K562 (cell line): ENCODE results near the gene GNAZ. TPM values are rescaled to one million over a fixed set of nuclear protein-coding genes. Genes with fewer than 3 reads are reported as not detected.

Source experiments
- ATAC-seq: fragments of 200-7000 bp; cut with Tn5 transposase; 3 replicates; pipeline ENCODE4 v1.9.1; 2020; ENCODE audit warnings: moderate library complexity
- BruUV-seq: library from RNA; stranded (reverse); fragments of 400-500 nt; replicated peaks from 2 replicates; lab custom pipeline; 2021; lab: Mats Ljungman, UMichigan
- CTCF ChIA-PET: fragments of 300-600 bp; formaldehyde crosslinking; extraction: SDS; loops from one replicate; lab custom pipeline; 2021; ENCODE audit warnings: low intra/inter-chr PET ratio; lab: Yijun Ruan, JAX
- POLR2A ChIA-PET: fragments of 300-600, 350-650 bp; sonication (Branson Sonifier 250); formaldehyde crosslinking; extraction: SDS; loops from one replicate; lab custom pipeline; 2021; ENCODE audit warnings: antibody characterized with exemption, inconsistent platforms; lab: Yijun Ruan, JAX
- DNase-seq, 4 experiments: peaks; one replicate each; pipeline versions ENCODE4 v3.0.0 to v3.0.0-alpha.2; 2011 to 2018; ENCODE audit warnings: low spot score in 3 of 4, mixed read lengths in 3 of 4; ENCODE audit errors: extremely low read depth in 1 of 4
- FAIRE-seq: peaks from 2 replicates; lab custom pipeline; 2011; peaks lifted over from hg19 to GRCh38; lab: Jason Lieb, UNC
- H2AFZ ChIP-seq: 2 replicates; pipeline ENCODE4 v1.6.0; 2011; ENCODE audit warnings: low read depth, low read length, control low read depth, inconsistent platforms
- H3K27ac ChIP-seq: fragments of 200-600 bp; 3 replicates; pipeline ENCODE4 v1.8.0; 2011; ENCODE audit warnings: low read depth, mild to moderate bottlenecking, control low read depth, inconsistent platforms, low read length, moderate library complexity, mixed read lengths; ENCODE audit errors: extremely low read depth
- H3K27me3 ChIP-seq, 2 experiments: fragments of 300-600 bp in 1 of 2; 2 replicates in 1 of 2; 3 replicates in 1 of 2; pipeline versions ENCODE4 v1.6.0 to v1.8.0; 2011; ENCODE audit warnings: inconsistent platforms in 2 of 2, low read length in 2 of 2, mild to moderate bottlenecking in 1 of 2, mixed read lengths in 1 of 2, moderate library complexity in 1 of 2; ENCODE audit not compliant: control insufficient read depth in 2 of 2, insufficient read depth in 2 of 2
- H3K36me3 ChIP-seq: fragments of 300-600 bp; 3 replicates; pipeline ENCODE4 v1.8.0; 2011; ENCODE audit warnings: mild to moderate bottlenecking, low read length, inconsistent platforms; ENCODE audit not compliant: control insufficient read depth, insufficient read depth
- H3K4me1 ChIP-seq, 2 experiments: fragments of 200-600 bp in 1 of 2; replicated peaks in 1 of 2; 2 replicates in 1 of 2; 3 replicates in 1 of 2; pipeline versions ENCODE4 v1.5.1 to v1.8.0; 2011; ENCODE audit warnings: inconsistent platforms in 2 of 2, low read length in 2 of 2, mild to moderate bottlenecking in 1 of 2, mixed read lengths in 1 of 2, moderate library complexity in 1 of 2; ENCODE audit not compliant: control insufficient read depth in 2 of 2, insufficient read depth in 2 of 2
- H3K4me2 ChIP-seq: 2 replicates; pipeline ENCODE4 v1.6.1; 2011; ENCODE audit warnings: low read length, control low read depth, inconsistent platforms, mixed read lengths; ENCODE audit not compliant: insufficient read depth
- H3K4me3 ChIP-seq: fragments of 200-600 bp; sonication (generic), shearing (Covaris generic); 2 replicates; pipeline ENCODE4 v1.5.1; 2016; ENCODE audit warnings: control low read depth, inconsistent platforms
- H3K79me2 ChIP-seq: fragments of 200-600 bp; 3 replicates; pipeline ENCODE4 v1.8.0; 2011; ENCODE audit warnings: low read length, inconsistent platforms; ENCODE audit not compliant: control insufficient read depth, insufficient read depth
- H3K9ac ChIP-seq, 2 experiments: 2 replicates each; pipeline versions ENCODE4 v1.6.0 to v1.6.1; 2011; ENCODE audit warnings: low read depth in 2 of 2, low read length in 2 of 2, control low read depth in 1 of 2, inconsistent platforms in 1 of 2, mild to moderate bottlenecking in 1 of 2, mixed read lengths in 1 of 2; ENCODE audit not compliant: insufficient read depth in 1 of 2
- H3K9me1 ChIP-seq: one replicate; pipeline ENCODE4 v1.6.0; 2011; ENCODE audit warnings: inconsistent platforms, mild to moderate bottlenecking, low read length, moderate library complexity; ENCODE audit not compliant: control insufficient read depth, insufficient read depth
- H3K9me3 ChIP-seq: replicated peaks from 2 replicates; pipeline ENCODE4 v1.5.1; 2011; ENCODE audit warnings: low read depth, low read length, inconsistent platforms; ENCODE audit not compliant: control insufficient read depth, insufficient read depth
- H4K20me1 ChIP-seq: replicated peaks from 2 replicates; pipeline ENCODE4 v1.6.1; 2011; ENCODE audit warnings: low read length, inconsistent platforms, mixed read lengths; ENCODE audit not compliant: control insufficient read depth, insufficient read depth
- ATF1 ChIP-seq, 2 experiments: fragments of 450-650 bp in 1 of 2; IDR thresholded peaks; 2 replicates each; pipeline ENCODE4 v1.6.1; 2016; ENCODE audit warnings: missing compliant biosample characterization in 1 of 2, missing genetic modification characterization in 1 of 2
- MXD1 ChIP-seq: fragments of 250-450 bp; sonication (Bioruptor Pico); IDR thresholded peaks from 2 replicates; pipeline ENCODE4 v1.8.0; 2021; ENCODE audit warnings: borderline replicate concordance, mild to moderate bottlenecking, moderate library complexity; ENCODE audit not compliant: poor library complexity, severe bottlenecking
- PBX2 ChIP-seq, 2 experiments: IDR thresholded peaks in 1 of 2; conservative IDR thresholded peaks in 1 of 2; 2 replicates each; pipeline ENCODE4 v1.6.1; 2016; ENCODE audit warnings: low read depth in 2 of 2, mild to moderate bottlenecking in 1 of 2, missing compliant biosample characterization in 1 of 2, missing genetic modification characterization in 1 of 2, moderate library complexity in 1 of 2
- PHTF2 ChIP-seq: fragments of 250-450 bp; sonication (Bioruptor Pico); IDR thresholded peaks from 2 replicates; pipeline ENCODE4 v1.5.0; 2021; ENCODE audit warnings: mild to moderate bottlenecking
- SMC3 ChIP-seq: conservative IDR thresholded peaks from 2 replicates; pipeline ENCODE4 v1.6.1; 2011; ENCODE audit warnings: low read depth, low read length, improper control_type of control experiment; ENCODE audit not compliant: insufficient read depth
- SOX6 ChIP-seq: fragments of 450-650 bp; IDR thresholded peaks from 2 replicates; pipeline ENCODE4 v1.6.1; 2014; ENCODE audit warnings: mild to moderate bottlenecking
- SP2 ChIP-seq: IDR thresholded peaks from 2 replicates; pipeline ENCODE4 v1.6.1; 2011; ENCODE audit warnings: mild to moderate bottlenecking, low read depth, low read length, moderate library complexity; ENCODE audit not compliant: poor library complexity, severe bottlenecking; ENCODE audit errors: extremely low read depth
- THAP12 ChIP-seq: fragments of 250-450 bp; sonication (Bioruptor Pico); IDR thresholded peaks from 2 replicates; pipeline ENCODE4 v1.9.0; 2021; ENCODE audit warnings: mild to moderate bottlenecking, inconsistent platforms
- ZNF785 ChIP-seq: fragments of 250-450 bp; sonication (Bioruptor Pico); IDR thresholded peaks from 2 replicates; pipeline ENCODE4 v1.4.0; 2020; ENCODE audit warnings: mild to moderate bottlenecking
- WGBS: fragments of 100-300 bp; shearing (Covaris generic); methylation state at CpG from one replicate; pipeline ENCODE4 v1.1.6; 2016; ENCODE audit warnings: low coverage, mixed read lengths; ENCODE audit not compliant: insufficient coverage; ENCODE audit errors: missing lambda C conversion rate; 5-methylcytosine and 5-hydroxymethylcytosine counted together
- in situ Hi-C: fragments of 300-500 bp; cut with MboI; formaldehyde crosslinking; loops from 4 replicates; pipeline ENCODE4 v1.15.0; 2018; ENCODE audit warnings: inconsistent platforms, mixed read lengths
- intact Hi-C: fragments of 100-400 bp; cut with micrococcal nuclease; formaldehyde crosslinking; loops from 2 replicates; pipeline ENCODE4 v1.14.2; 2022
- polyA plus RNA-seq, 8 experiments: library from polyadenylated mRNA; depleted of rRNA in 4 of 8; stranded (reverse) in 5 of 8; unstranded in 3 of 8; fragments of >200 nt; fragmentation: Nextera tagmentation in 2 of 8; fragmentation: Illumina TruSeq in 1 of 8; extraction: Ambion mirVana in 2 of 8; extraction: Trizol in 1 of 8; gene quantifications; 2 replicates each; pipeline versions ENCODE4 v1.2.1 to v1.2.3, GENCODE V29; 2011 to 2014; ENCODE audit warnings: inconsistent platforms in 1 of 8, missing spikeins in 1 of 8
- total RNA-seq, 7 experiments: library from RNA; depleted of rRNA in 6 of 7; stranded (reverse); fragments of >200 nt in 6 of 7; fragmentation: Illumina TruSeq in 2 of 7; extraction: Trizol in 2 of 7; gene quantifications; 2 replicates each; pipeline versions ENCODE4 v1.2.1 to v1.2.3, GENCODE V29; 2011 to 2021; ENCODE audit warnings: low replicate concordance in 1 of 7
- TF ChIP-seq, protein P1 (sequence below), 3 experiments: IDR thresholded peaks in 2 of 3; conservative IDR thresholded peaks in 1 of 3; 2 replicates each; pipeline ENCODE4 v1.5.1; 2011 to 2012; ENCODE audit warnings: low read length in 3 of 3, mild to moderate bottlenecking in 3 of 3, control low read depth in 2 of 3, improper control_type of control experiment in 1 of 3, inconsistent platforms in 1 of 3, low read depth in 1 of 3, mixed read lengths in 1 of 3, moderate library complexity in 1 of 3; ENCODE audit not compliant: insufficient read depth in 2 of 3

The GNAZ gene
- total and polyA plus RNA-seq, 9 of the 15 experiments (the other 6 are each of a cell fraction or from before 2014, with no cell fraction given) = 0.04 to 0.22 (median 0.13) TPM; not detected in 3

GRCh38 chr22:23115825-23116494 is 45.6 kb downstream of the GNAZ start:
- ATAC-seq = no peak
- no peak for FAIRE-seq
- no peak overlapping the region for H3K4me2 ChIP-seq
- no peak overlapping the region for H3K27ac ChIP-seq
- ChIA-PET CTCF (no interaction called here), POLR2A (interaction anchor here (0.6 to 19.0 kb wide), 9 partner anchors 12 to 596 kb away, joined by 3 to 414 read pairs (median 5); partner anchors contain the start of gene GNAZ)
- no peak overlapping the region for H2AFZ ChIP-seq
- intact Hi-C loops = loop anchor here (2.0 kb wide), 1 partner anchor 19 kb away; no protein-coding TSS in a partner anchor
- BruUV-seq = no TSS peak
- peaks cover 11% of the 10 kb centered on the region for H3K9me1 ChIP-seq
- H3K4me1 ChIP-seq = peaks cover 9 to 32% of the 10 kb centered on the region in 2 experiments; a peak in 4 of 5 replicates
- in situ Hi-C loops = no loop called here
- peak in 3 of 4 experiments; percentile 61 to 63 (median 63) for DNase-seq
- no peaks in the 10 kb centered on the region for H3K36me3 ChIP-seq
- 7% methylated on average over 18 of the region's 18 CpGs for WGBS
- peaks cover 46 to 98% of the 10 kb centered on the region in 2 experiments; a peak in 4 of 5 replicates for H3K27me3 ChIP-seq
- no peaks in the 10 kb centered on the region for H3K79me2 ChIP-seq
- no peak overlapping the region for H3K4me3 ChIP-seq
- no peaks in the 10 kb centered on the region for H3K9me3 ChIP-seq
- peak overlapping the region in 1 of 2 experiments; percentile 20; a peak in 2 of 4 replicates for H3K9ac ChIP-seq
- peaks cover 88% of the 10 kb centered on the region for H4K20me1 ChIP-seq
- peak; percentile 66 for TF ChIP-seq THAP12 (CRISPR knock-in tag)
- no peak for TF ChIP-seq SOX6
- no peak for TF ChIP-seq SP2
- TF ChIP-seq PHTF2 = no peak
- TF ChIP-seq MXD1 = no peak
- TF ChIP-seq ZNF785 (CRISPR knock-in tag) = no peak
- no peak; the same call in 1 of the 2 replicates for TF ChIP-seq ATF1 (CRISPR knock-in tag; IDR thresholded peaks at IDR 0.05)
- TF ChIP-seq ATF1 (tag; IDR thresholded peaks at IDR 0.05) = 0 out of 2 replicates have a peak, but pooled peaks have one; percentile 15
- TF ChIP-seq, protein P1, sequence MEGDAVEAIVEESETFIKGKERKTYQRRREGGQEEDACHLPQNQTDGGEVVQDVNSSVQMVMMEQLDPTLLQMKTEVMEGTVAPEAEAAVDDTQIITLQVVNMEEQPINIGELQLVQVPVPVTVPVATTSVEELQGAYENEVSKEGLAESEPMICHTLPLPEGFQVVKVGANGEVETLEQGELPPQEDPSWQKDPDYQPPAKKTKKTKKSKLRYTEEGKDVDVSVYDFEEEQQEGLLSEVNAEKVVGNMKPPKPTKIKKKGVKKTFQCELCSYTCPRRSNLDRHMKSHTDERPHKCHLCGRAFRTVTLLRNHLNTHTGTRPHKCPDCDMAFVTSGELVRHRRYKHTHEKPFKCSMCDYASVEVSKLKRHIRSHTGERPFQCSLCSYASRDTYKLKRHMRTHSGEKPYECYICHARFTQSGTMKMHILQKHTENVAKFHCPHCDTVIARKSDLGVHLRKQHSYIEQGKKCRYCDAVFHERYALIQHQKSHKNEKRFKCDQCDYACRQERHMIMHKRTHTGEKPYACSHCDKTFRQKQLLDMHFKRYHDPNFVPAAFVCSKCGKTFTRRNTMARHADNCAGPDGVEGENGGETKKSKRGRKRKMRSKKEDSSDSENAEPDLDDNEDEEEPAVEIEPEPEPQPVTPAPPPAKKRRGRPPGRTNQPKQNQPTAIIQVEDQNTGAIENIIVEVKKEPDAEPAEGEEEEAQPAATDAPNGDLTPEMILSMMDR (IDR thresholded peaks at IDR 0.05 in 2 of 3, conservative IDR thresholded peaks at IDR 0.05 in 1 of 3; ENCODE audit: insufficient read depth in 2 of 3, low read depth in 1 of 3, low read length in 3 of 3) = 0 out of 6 replicates have a peak, but pooled peaks of 1 of the 3 experiments have one; percentile 1
- TF ChIP-seq SMC3 = no peak
- TF ChIP-seq PBX2 (CRISPR knock-in tag; IDR thresholded peaks at IDR 0.05; ENCODE audit: low read depth) = 0 out of 2 replicates have a peak, but pooled peaks have one; percentile 8
- TF ChIP-seq PBX2 (tag; conservative IDR thresholded peaks at IDR 0.05; ENCODE audit: low read depth) = no peak
